Neural progenitor cell (in vitro differentiated cells): ENCODE measurements around the gene CHIA.

Experiments
- CTCF ChIP-seq: fragments of 200-600 bp; sonication (generic); IDR thresholded peaks from 2 replicates; pipeline ENCODE4 v1.5.1; 2017; ENCODE audit warnings: antibody characterized with exemption, mild to moderate bottlenecking
- EZH2 ChIP-seq: fragments of 200-600 bp; sonication (generic); IDR thresholded peaks from 2 replicates; pipeline ENCODE4 v1.6.1; 2017; ENCODE audit warnings: antibody characterized with exemption, mild to moderate bottlenecking, moderate library complexity
- EZH2phosphoT487 ChIP-seq: fragments of 200-600 bp; sonication (generic); IDR thresholded peaks from 2 replicates; pipeline ENCODE4 v1.6.1; 2017; ENCODE audit warnings: antibody characterized with exemption

DNA sequence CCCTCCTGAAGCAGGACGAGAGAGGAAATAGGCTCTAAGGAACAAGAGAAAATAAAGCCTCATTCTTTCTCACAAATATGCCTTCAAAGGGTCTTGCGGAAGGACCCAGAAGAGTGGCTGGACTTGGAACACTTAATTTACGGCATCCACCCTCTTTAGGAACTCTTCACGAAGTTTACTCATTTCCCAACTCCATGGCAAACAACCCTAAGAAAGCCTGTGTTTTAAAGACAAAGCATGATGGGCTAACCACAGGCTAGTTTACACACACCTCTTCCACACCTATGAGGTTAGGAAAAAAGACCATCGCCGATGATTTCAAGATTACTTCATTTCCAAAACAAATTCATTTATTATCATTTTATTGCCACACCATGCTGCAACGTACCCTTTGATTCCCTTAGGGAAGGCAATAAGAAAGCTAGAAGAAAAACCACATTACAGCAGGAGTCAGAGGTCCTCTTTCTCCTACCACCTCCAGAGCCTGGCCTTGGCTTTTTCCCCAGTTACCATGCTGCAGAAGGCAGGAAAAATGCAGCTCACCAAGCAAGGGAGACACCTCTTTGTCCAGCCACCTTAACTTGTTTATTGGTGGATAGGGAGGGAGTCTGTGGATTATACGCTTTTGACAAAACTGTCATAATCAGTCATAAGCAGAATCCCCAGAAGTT lies 33.5 kb upstream of the CHIA start:
- TF ChIP-seq EZH2phosphoT487 (no peak), CTCF (no peak), EZH2 (no peak)
